Prostate gland (tissue), 2 donors: Measurements from ENCODE around the gene SPRED3.

Experiments used
- CTCF ChIP-seq, 4 experiments: fragments of 200-600 bp in 2 of 4; fragments of 450-650 bp in 2 of 4; sonication (generic) in 2 of 4; IDR thresholded peaks; 1 replicate in 3 of 4; 2 replicates in 1 of 4; pipeline ENCODE4 v1.5.1; 2016 to 2019; ENCODE audit warnings: antibody characterized with exemption in 4 of 4, mild to moderate bottlenecking in 2 of 4, moderate library complexity in 2 of 4
- POLR2A ChIP-seq: fragments of 450-650 bp; IDR thresholded peaks from one replicate; pipeline ENCODE4 v1.6.1; 2016; ENCODE audit warnings: antibody characterized with exemption, mild to moderate bottlenecking

GRCh38 chr19:38350883-38351282, 37.6 kb upstream of the SPRED3 start:
- TF ChIP-seq POLR2A: no peak
- no peak for TF ChIP-seq CTCF (IDR thresholded peaks at IDR 0.05)
